ENCODE results near the gene BTBD10.

DNA sequence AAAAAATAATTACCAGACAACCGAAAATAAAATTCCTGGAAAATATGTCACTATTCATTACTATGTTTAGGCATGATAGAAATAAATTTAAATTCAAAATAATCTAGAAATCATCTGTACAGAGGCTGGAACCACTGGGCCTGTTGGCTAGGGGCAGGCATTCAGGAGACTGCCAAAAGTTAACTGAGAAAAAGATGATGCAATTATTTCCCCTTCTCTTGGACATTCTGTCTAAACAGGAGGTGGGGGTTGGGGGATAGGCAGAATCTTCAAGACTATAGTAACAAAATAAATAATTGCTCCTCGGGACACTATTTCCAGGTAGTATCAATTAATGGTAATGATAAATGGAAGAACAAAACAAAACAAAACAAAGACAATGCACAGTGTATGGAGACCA, 14.1 kb downstream of the BTBD10 start:
- TF ChIP-seq RAD21 (CRISPR knock-in tag; IDR thresholded peaks at IDR 0.05) (no peak), ZNF292 (CRISPR knock-in tag; IDR thresholded peaks at IDR 0.05; ENCODE audit: borderline replicate concordance, low read depth) (no peak), GABPA (IDR thresholded peaks at IDR 0.05; ENCODE audit: low read depth, low read length) (no peak), GABPA (CRISPR knock-in tag; IDR thresholded peaks at IDR 0.05; ENCODE audit: low read depth) (no peak), TARDBP (CRISPR knock-in tag; IDR thresholded peaks at IDR 0.05) (no peak), EZH2 (conservative IDR thresholded peaks at IDR 0.05; ENCODE audit: low read depth, low read length) (no peak)

Data from HepG2 (cell line).